HL-60 (cell line): ENCODE data around the gene PAH.

Experiments used
- CTCF ChIP-seq: IDR thresholded peaks from one replicate; pipeline ENCODE4 v1.5.1; 2011; ENCODE audit warnings: low read length, control low read depth, inconsistent platforms; ENCODE audit not compliant: insufficient read depth
- GABPA ChIP-seq: IDR thresholded peaks from 2 replicates; pipeline ENCODE4 v1.6.1; 2012; ENCODE audit warnings: low read depth
- POLR2AphosphoS5 ChIP-seq: IDR thresholded peaks from 2 replicates; pipeline ENCODE4 v1.6.1; 2012; ENCODE audit warnings: low read depth
- REST ChIP-seq: IDR thresholded peaks from 2 replicates; pipeline ENCODE4 v1.6.1; 2012; ENCODE audit warnings: low read depth; ENCODE audit not compliant: insufficient replicate concordance
- SPI1 ChIP-seq: IDR thresholded peaks from 2 replicates; pipeline ENCODE4 v1.6.1; 2012; ENCODE audit warnings: low read depth, mild to moderate bottlenecking, borderline replicate concordance

- no peak for TF ChIP-seq CTCF
- no peak for TF ChIP-seq REST
- TF ChIP-seq POLR2AphosphoS5 = no peak
- TF ChIP-seq GABPA = no peak
- TF ChIP-seq SPI1 = no peak
These were observed 4.8 kb downstream of the PAH start for GRCh38 chr12:102912258-102912657.
